ENCODE results near the gene USP30.

The USP30 gene

GRCh38 chr12:109120095-109120494 lies 67.7 kb downstream of the USP30 start:
- H3K9ac ChIP-seq (ENCODE audit: low read depth, low read length), result no peak overlapping the region
- no peaks in the 10 kb centered on the region for H3K9me3 ChIP-seq (ENCODE audit: control insufficient read depth, insufficient read depth, low read length)
- H3K4me1 ChIP-seq (ENCODE audit: control insufficient read depth, insufficient read depth, low read length), result peaks cover 5% of the 10 kb centered on the region
- H3K36me3 ChIP-seq (ENCODE audit: control insufficient read depth, insufficient read depth, low read length), result no peaks in the 10 kb centered on the region
- H3K27me3 ChIP-seq (ENCODE audit: control insufficient read depth, insufficient read depth, low read length), result no peaks in the 10 kb centered on the region
- no peak overlapping the region for H3K4me3 ChIP-seq (ENCODE audit: low read depth, low read length)

- Histone ChIP-seq H3K4me3 (ENCODE audit: low read depth, low read length) (no peak overlapping the region), H3K9ac (ENCODE audit: low read depth, low read length) (no peak overlapping the region), H3K4me1 (ENCODE audit: control insufficient read depth, insufficient read depth, low read length) (peaks cover 5% of the 10 kb centered on the region), H3K36me3 (ENCODE audit: control insufficient read depth, insufficient read depth, low read length) (no peaks in the 10 kb centered on the region), H3K9me3 (ENCODE audit: control insufficient read depth, insufficient read depth, low read length) (no peaks in the 10 kb centered on the region), H3K27me3 (ENCODE audit: control insufficient read depth, insufficient read depth, low read length) (no peaks in the 10 kb centered on the region)
These were observed 68.2 kb downstream of the USP30 start for GRCh38 chr12:109120557-109120956.

- Histone ChIP-seq H3K9me3 (ENCODE audit: control insufficient read depth, insufficient read depth, low read length) (no peaks in the 10 kb centered on the region), H3K9ac (ENCODE audit: low read depth, low read length) (no peak overlapping the region), H3K4me1 (ENCODE audit: control insufficient read depth, insufficient read depth, low read length) (no peaks in the 10 kb centered on the region), H3K36me3 (ENCODE audit: control insufficient read depth, insufficient read depth, low read length) (no peaks in the 10 kb centered on the region), H3K4me3 (ENCODE audit: low read depth, low read length) (no peak overlapping the region), H3K27me3 (ENCODE audit: control insufficient read depth, insufficient read depth, low read length) (no peaks in the 10 kb centered on the region)
These were observed 69.0 kb downstream of the USP30 start for GRCh38 chr12:109121346-109121880.

DNA sequence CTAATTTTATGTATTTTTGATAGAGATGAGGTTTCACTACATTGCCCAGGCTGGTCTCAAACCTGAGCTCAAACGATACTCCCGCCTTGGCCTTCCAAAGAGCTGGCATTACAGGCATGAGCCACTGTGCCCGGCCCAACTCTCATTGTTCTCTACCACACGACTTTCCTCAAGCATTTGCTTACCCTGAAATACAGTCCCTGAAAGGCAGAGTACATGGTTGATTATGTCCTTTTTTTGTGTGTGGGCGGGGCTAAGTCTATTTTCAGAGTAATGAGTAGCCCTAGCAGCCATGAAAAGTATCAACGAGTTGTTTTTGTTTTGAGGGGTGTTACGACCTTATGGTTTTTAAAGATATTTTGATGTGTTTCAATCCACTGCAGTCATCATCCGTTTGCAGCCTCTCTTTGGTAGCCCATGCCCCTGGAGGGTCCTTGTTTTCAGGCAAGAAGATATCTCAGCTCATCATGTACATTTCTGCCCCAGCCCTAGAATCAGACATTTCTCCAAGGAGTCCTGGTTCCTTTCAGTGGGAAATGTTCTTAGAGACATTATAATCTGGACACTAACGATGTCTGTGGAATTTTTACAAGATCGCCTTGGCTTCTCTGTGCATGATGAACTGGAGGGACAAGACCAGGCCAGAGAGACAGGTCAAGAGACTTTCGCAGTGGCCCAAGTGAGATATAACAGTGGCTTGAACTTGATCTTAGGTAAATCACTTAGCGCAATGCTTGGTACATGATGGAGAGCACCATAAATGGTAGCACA lies 72.7 kb downstream of the USP30 start:
- H3K4me3 ChIP-seq (ENCODE audit: low read depth, low read length), result no peak overlapping the region
- H3K27me3 ChIP-seq (ENCODE audit: control insufficient read depth, insufficient read depth, low read length), result no peaks in the 10 kb centered on the region
- no peak overlapping the region for H3K9ac ChIP-seq (ENCODE audit: low read depth, low read length)
- H3K4me1 ChIP-seq (ENCODE audit: control insufficient read depth, insufficient read depth, low read length), result no peaks in the 10 kb centered on the region
- no peaks in the 10 kb centered on the region for H3K9me3 ChIP-seq (ENCODE audit: control insufficient read depth, insufficient read depth, low read length)
- H3K36me3 ChIP-seq (ENCODE audit: control insufficient read depth, insufficient read depth, low read length), result no peaks in the 10 kb centered on the region

GRCh38 chr12:109125791-109126190 lies 73.4 kb downstream of the USP30 start:
- no peaks in the 10 kb centered on the region for H3K36me3 ChIP-seq (ENCODE audit: control insufficient read depth, insufficient read depth, low read length)
- H3K9ac ChIP-seq (ENCODE audit: low read depth, low read length), result no peak overlapping the region
- H3K4me1 ChIP-seq (ENCODE audit: control insufficient read depth, insufficient read depth, low read length), result no peaks in the 10 kb centered on the region
- no peaks in the 10 kb centered on the region for H3K27me3 ChIP-seq (ENCODE audit: control insufficient read depth, insufficient read depth, low read length)
- H3K9me3 ChIP-seq (ENCODE audit: control insufficient read depth, insufficient read depth, low read length), result no peaks in the 10 kb centered on the region
- H3K4me3 ChIP-seq (ENCODE audit: low read depth, low read length), result no peak overlapping the region

DNA sequence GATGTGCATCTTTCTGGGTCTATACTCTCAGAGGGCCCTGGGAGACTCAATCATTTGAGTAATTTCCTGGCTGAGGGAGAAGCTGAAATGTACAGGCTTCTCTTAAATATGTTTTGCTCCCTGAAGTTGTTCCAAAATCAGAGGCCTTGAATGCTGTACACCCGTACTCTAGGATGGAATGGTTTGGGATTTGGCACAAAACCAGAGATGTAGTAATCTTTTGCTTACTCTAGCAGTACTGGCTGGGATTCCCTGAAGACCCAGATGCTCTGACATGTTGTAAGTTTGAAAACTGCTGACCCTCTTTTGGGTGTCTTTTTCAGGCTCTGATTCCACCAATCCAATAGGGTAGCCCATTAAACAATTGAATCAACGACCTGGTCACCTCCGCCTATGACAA lies 74.4 kb downstream of the USP30 start:
- Histone ChIP-seq H3K9ac (ENCODE audit: low read depth, low read length) (no peak overlapping the region), H3K36me3 (ENCODE audit: control insufficient read depth, insufficient read depth, low read length) (no peaks in the 10 kb centered on the region), H3K9me3 (ENCODE audit: control insufficient read depth, insufficient read depth, low read length) (no peaks in the 10 kb centered on the region), H3K4me1 (ENCODE audit: control insufficient read depth, insufficient read depth, low read length) (no peaks in the 10 kb centered on the region), H3K4me3 (ENCODE audit: low read depth, low read length) (no peak overlapping the region), H3K27me3 (ENCODE audit: control insufficient read depth, insufficient read depth, low read length) (no peaks in the 10 kb centered on the region)

DNA sequence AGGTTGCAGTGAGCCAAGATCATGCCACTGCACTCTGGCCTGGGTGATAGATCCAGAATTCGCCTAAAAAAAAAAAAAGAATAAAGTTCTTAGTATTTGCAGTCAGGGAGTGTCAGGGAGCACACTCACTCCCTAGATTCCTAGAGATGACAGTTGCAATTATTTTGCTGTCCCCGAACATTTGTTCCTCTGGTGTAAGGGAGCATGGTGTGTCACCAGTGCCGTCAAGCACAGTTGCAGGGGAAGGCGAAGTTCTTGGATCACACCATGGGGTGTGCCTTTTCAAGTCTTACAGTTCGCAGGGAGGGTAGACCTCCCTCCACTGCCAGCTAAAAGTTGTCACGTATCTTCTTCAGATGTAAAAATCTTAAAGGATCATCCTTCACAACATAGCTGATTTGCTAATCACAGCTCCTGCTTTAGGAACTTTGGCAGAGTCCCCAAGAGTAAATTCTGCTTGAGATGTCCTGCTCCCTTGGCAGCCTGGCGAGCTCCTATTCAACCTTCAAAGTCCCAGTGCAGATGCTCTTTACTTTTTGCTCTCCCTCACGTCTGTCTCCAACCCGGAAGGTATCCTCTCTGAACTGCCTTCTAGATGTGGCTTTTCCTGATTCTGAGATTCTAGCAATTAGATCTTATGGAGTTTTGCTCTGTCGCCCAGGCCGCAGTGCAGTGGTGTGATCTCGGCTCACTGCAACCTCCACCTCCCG lies 75.3 kb downstream of the USP30 start:
- no peaks in the 10 kb centered on the region for H3K36me3 ChIP-seq (ENCODE audit: control insufficient read depth, insufficient read depth, low read length)
- no peaks in the 10 kb centered on the region for H3K4me1 ChIP-seq (ENCODE audit: control insufficient read depth, insufficient read depth, low read length)
- H3K4me3 ChIP-seq (ENCODE audit: low read depth, low read length), result no peak overlapping the region
- H3K27me3 ChIP-seq (ENCODE audit: control insufficient read depth, insufficient read depth, low read length), result no peaks in the 10 kb centered on the region
- no peaks in the 10 kb centered on the region for H3K9me3 ChIP-seq (ENCODE audit: control insufficient read depth, insufficient read depth, low read length)
- H3K9ac ChIP-seq (ENCODE audit: low read depth, low read length), result no peak overlapping the region

DNA sequence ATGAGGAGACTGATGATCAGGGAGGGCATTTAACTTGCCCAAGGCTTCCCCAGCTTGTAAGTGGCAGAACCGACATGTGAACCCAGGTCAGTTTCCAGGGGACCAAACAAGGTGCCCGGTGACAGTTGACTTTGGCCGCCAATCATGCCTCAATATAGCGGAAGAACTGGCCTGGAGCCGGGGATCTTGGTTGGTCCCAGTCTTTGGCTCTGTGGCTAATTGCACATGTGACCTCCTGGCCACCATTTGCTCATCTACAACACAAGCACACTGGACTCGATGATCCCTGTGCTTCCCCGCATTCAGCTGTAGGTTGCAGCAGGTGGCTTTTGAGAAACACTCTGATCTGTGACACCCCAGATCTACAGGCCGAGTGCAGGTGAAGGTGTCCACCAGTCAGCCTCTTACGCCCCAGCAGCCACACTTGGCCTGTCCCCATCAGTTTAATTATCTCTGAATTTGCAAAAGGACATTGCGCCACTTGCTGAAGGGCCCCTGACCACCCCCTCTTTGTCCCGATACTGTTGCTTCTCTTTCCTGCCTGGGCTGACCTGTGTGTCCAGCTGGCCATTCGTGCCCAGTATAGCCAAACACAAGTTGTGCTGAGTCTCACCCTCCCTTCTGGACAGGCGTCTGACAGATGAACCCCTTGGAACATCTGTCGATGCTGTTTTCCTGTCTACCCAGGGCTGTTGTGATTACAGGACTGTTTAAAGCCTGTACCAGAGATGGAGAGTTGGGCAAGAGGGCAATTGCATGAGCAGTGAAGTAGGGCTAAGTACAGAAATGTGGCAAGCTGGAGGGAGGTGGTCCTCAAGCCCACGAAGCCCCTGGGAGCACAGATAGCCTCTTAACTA lies 78.1 kb downstream of the USP30 start:
- Histone ChIP-seq H3K4me1 (ENCODE audit: control insufficient read depth, insufficient read depth, low read length) (no peaks in the 10 kb centered on the region), H3K36me3 (ENCODE audit: control insufficient read depth, insufficient read depth, low read length) (no peaks in the 10 kb centered on the region), H3K27me3 (ENCODE audit: control insufficient read depth, insufficient read depth, low read length) (no peaks in the 10 kb centered on the region), H3K9me3 (ENCODE audit: control insufficient read depth, insufficient read depth, low read length) (no peaks in the 10 kb centered on the region), H3K4me3 (ENCODE audit: low read depth, low read length) (no peak overlapping the region), H3K9ac (ENCODE audit: low read depth, low read length) (no peak overlapping the region)

GRCh38 chr12:109131154-109132050 lies 79.0 kb downstream of the USP30 start:
- no peaks in the 10 kb centered on the region for H3K36me3 ChIP-seq (ENCODE audit: control insufficient read depth, insufficient read depth, low read length)
- H3K9me3 ChIP-seq (ENCODE audit: control insufficient read depth, insufficient read depth, low read length), result no peaks in the 10 kb centered on the region
- H3K27me3 ChIP-seq (ENCODE audit: control insufficient read depth, insufficient read depth, low read length), result no peaks in the 10 kb centered on the region
- H3K4me3 ChIP-seq (ENCODE audit: low read depth, low read length), result no peak overlapping the region
- H3K4me1 ChIP-seq (ENCODE audit: control insufficient read depth, insufficient read depth, low read length), result no peaks in the 10 kb centered on the region
- no peak overlapping the region for H3K9ac ChIP-seq (ENCODE audit: low read depth, low read length)

GRCh38 chr12:109134186-109134917 lies 82.0 kb downstream of the USP30 start:
- Histone ChIP-seq H3K9me3 (ENCODE audit: control insufficient read depth, insufficient read depth, low read length) (no peaks in the 10 kb centered on the region), H3K4me1 (ENCODE audit: control insufficient read depth, insufficient read depth, low read length) (no peaks in the 10 kb centered on the region), H3K4me3 (ENCODE audit: low read depth, low read length) (no peak overlapping the region), H3K27me3 (ENCODE audit: control insufficient read depth, insufficient read depth, low read length) (no peaks in the 10 kb centered on the region), H3K36me3 (ENCODE audit: control insufficient read depth, insufficient read depth, low read length) (no peaks in the 10 kb centered on the region), H3K9ac (ENCODE audit: low read depth, low read length) (no peak overlapping the region)
